Epithelial cell of esophagus (primary cell): ENCODE data around the gene CFAP61.

ENCODE experiments used
- DNase-seq: peaks from one replicate; pipeline ENCODE4 v3.0.0; 2010; ENCODE audit warnings: low read depth
- H3K4me3 ChIP-seq: 2 replicates; pipeline ENCODE4 v1.5.1; 2011; ENCODE audit warnings: mild to moderate bottlenecking, low read length, control low read depth
- CTCF ChIP-seq: IDR thresholded peaks from 2 replicates; pipeline ENCODE4 v1.5.1; 2011; ENCODE audit warnings: low read depth, mild to moderate bottlenecking, low read length, control low read depth, inconsistent platforms; ENCODE audit not compliant: insufficient read depth; ENCODE audit errors: missing control alignments

Gene CFAP61

GRCh38 chr20:20192366-20192765 is 140.0 kb downstream of the CFAP61 start:
- H3K4me3 ChIP-seq, result no peak overlapping the region
- no peak for TF ChIP-seq CTCF

DNA sequence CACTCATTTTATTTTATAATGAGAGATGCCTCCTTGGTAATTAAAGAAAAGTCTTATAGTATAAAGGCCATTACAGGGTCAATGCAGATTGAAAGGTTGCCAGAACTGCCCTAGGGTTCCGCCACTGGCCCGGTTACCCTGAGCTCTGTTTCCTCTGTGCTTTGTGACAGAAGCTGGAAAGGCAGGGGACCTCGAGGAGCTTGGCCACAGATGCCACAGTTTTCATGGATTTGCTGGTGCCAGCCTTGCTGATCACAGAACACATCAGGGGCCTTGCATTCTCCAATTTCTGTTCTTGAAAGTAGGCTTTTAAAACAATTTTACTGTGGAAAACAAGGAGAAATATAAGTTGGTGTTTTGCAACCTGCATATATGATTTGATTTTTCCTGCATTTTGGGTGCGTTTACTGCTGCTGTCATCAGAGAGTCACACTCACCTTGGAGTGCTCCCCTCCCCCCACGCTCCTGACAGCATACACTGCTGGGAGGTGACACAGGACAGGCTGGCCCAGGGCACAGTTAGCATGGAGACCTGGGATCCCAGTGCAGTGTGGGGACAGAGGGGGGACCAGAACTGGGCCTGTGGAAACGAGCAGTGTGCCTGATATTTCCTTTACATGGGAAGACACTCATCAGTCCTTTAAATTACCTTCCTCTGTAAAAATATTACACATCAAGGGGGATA is 142.8 kb downstream of the CFAP61 start:
- no peak overlapping the region for H3K4me3 ChIP-seq
- DNase-seq, result no peak
- no peak for TF ChIP-seq CTCF

More at GRCh38 chr20:20192366-20192765, 140.0 kb downstream of the CFAP61 start:
- no peak for DNase-seq

GRCh38 chr20:20196610-20197009 is 144.3 kb downstream of the CFAP61 start:
- no peak for TF ChIP-seq CTCF
- no peak overlapping the region for H3K4me3 ChIP-seq
- no peak for DNase-seq

DNA sequence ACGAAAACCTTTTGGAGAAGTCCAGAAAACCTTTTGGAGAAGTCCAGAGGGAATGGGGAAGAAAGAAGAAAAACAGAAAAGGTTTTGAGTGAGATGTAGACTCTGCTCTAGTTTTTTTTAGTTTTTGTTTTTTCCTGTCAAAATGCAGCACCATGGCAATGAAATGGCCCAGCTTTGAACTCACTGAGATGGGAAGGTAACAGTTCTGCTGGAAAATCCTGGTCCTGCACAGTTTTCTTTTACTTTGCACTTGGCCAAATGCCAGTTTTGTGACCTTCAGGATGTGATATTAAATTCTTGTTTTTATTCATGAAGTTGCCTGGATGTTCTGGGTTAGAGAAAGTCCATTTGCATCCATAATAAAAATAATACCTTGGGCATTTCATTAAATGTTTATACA is 145.7 kb downstream of the CFAP61 start:
- no peak for TF ChIP-seq CTCF
- no peak for DNase-seq
- H3K4me3 ChIP-seq, result no peak overlapping the region

GRCh38 chr20:20199361-20200160 is 147.2 kb downstream of the CFAP61 start:
- DNase-seq, result no peak
- H3K4me3 ChIP-seq, result no peak overlapping the region
- TF ChIP-seq CTCF, result no peak

- no peak for TF ChIP-seq CTCF
- no peak for DNase-seq
- H3K4me3 ChIP-seq, result no peak overlapping the region
Observed at GRCh38 chr20:20201124-20201523, 148.8 kb downstream of the CFAP61 start.
